Thymus (tissue), 14 donors: Measurements from ENCODE around the gene TECTA. TPM values are rescaled to one million over a fixed set of nuclear protein-coding genes. Genes with fewer than 3 reads are reported as not detected.
A peak's percentile ranks its signal among the peaks of the same experiment; 100 is the strongest.

Source experiments
- DNase-seq, 9 donors: peaks; one replicate each; pipeline ENCODE4 v3.0.0-alpha.2; 2013; ENCODE audit warnings: low spot score in 9 of 9, low read depth in 6 of 9, missing footprints in 1 of 9
- H3K27ac ChIP-seq, 2 donors: one replicate each; pipeline ENCODE4 v1.5.1; 2013; ENCODE audit warnings: control low read depth in 1 of 2, low read depth in 1 of 2, low read length in 1 of 2, mild to moderate bottlenecking in 1 of 2, moderate library complexity in 1 of 2
- H3K27me3 ChIP-seq, 2 donors: one replicate each; pipeline ENCODE4 v1.5.1; 2013; ENCODE audit warnings: low read length in 1 of 2; ENCODE audit not compliant: control insufficient read depth in 2 of 2, insufficient read depth in 1 of 2
- H3K36me3 ChIP-seq, 2 donors: one replicate each; pipeline ENCODE4 v1.5.1; 2013; ENCODE audit warnings: low read length in 1 of 2, mild to moderate bottlenecking in 1 of 2, moderate library complexity in 1 of 2; ENCODE audit not compliant: control insufficient read depth in 2 of 2, insufficient read depth in 2 of 2
- H3K4me1 ChIP-seq, 2 donors: one replicate each; pipeline ENCODE4 v1.5.1; 2013; ENCODE audit warnings: low read length in 2 of 2; ENCODE audit not compliant: control insufficient read depth in 2 of 2, insufficient read depth in 2 of 2
- H3K4me3 ChIP-seq, 2 donors: one replicate each; pipeline ENCODE4 v1.5.1; 2013; ENCODE audit warnings: low read length in 2 of 2, control low read depth in 1 of 2, mild to moderate bottlenecking in 1 of 2
- H3K9me3 ChIP-seq, 2 donors: one replicate each; pipeline ENCODE4 v1.5.1; 2013; ENCODE audit warnings: low read length in 1 of 2, mild to moderate bottlenecking in 1 of 2; ENCODE audit not compliant: control insufficient read depth in 2 of 2, insufficient read depth in 1 of 2
- WGBS: extraction: QIAGEN DNeasy Blood & Tissue Kit; methylation state at CpG from one replicate; pipeline ENCODE4 v1.1.7; 2013; 5-methylcytosine and 5-hydroxymethylcytosine counted together
- long read RNA-seq, 10 donors: transcript quantifications; one replicate each; lab custom pipeline, GENCODE V29; 2026
- polyA plus RNA-seq: library from polyadenylated mRNA; stranded (reverse); fragments of 200-250 nt; gene quantifications from one replicate; pipeline ENCODE4 v1.2.3, GENCODE V29; 2013
- total RNA-seq: library from RNA; stranded (reverse); fragments of 120-200 nt; gene quantifications from one replicate; pipeline ENCODE4 v1.2.4, GENCODE V29; 2013
- donor health status: healthy.

TECTA gene, protein sequence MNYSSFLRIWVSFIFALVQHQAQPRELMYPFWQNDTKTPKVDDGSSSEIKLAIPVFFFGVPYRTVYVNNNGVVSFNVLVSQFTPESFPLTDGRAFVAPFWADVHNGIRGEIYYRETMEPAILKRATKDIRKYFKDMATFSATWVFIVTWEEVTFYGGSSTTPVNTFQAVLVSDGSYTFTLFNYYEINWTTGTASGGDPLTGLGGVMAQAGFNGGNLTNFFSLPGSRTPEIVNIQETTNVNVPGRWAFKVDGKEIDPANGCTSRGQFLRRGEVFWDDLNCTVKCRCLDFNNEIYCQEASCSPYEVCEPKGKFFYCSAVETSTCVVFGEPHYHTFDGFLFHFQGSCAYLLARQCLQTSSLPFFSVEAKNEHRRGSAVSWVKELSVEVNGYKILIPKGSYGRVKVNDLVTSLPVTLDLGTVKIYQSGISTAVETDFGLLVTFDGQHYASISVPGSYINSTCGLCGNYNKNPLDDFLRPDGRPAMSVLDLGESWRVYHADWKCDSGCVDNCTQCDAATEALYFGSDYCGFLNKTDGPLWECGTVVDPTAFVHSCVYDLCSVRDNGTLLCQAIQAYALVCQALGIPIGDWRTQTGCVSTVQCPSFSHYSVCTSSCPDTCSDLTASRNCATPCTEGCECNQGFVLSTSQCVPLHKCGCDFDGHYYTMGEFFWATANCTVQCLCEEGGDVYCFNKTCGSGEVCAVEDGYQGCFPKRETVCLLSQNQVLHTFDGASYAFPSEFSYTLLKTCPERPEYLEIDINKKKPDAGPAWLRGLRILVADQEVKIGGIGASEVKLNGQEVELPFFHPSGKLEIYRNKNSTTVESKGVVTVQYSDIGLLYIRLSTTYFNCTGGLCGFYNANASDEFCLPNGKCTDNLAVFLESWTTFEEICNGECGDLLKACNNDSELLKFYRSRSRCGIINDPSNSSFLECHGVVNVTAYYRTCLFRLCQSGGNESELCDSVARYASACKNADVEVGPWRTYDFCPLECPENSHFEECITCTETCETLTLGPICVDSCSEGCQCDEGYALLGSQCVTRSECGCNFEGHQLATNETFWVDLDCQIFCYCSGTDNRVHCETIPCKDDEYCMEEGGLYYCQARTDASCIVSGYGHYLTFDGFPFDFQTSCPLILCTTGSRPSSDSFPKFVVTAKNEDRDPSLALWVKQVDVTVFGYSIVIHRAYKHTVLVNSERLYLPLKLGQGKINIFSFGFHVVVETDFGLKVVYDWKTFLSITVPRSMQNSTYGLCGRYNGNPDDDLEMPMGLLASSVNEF (N-terminal part only)
- total RNA-seq: 0.19 TPM
- polyA plus RNA-seq: 0.71 TPM
- long read RNA-seq, donor 1: 0 reads
- long read RNA-seq, donor 2: 0 reads
- long read RNA-seq, donor 3: 0 reads
- long read RNA-seq, donor 4: 0 reads
- long read RNA-seq, donor 5: 0 reads
- long read RNA-seq, donor 6: 0 reads
- long read RNA-seq, donor 7: 0 reads
- long read RNA-seq, donor 8: 0 reads
- long read RNA-seq, donor 9: 0 reads
- long read RNA-seq, donor 10: 0 reads

DNA sequence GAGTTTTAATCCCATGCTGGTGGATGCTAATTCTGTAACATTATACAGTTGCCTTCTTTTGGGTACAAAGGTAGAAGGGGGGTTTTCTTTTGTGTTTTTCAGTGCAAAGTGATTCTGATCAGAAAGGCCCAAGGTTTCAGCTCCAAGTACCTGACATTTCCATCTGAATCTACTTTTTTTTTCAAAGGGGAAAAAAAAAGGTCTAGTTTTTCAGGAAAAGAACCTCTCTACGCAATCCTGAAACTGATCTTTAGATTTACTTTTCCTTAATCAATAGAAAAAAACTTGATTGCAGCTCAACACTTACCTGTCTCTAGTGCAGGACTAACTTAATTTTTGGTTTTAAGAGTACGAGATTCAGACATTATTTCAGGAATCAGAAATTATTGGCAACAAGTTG, at the start of gene TECTA:
Gene TECTA (plus strand): TSS at position 301 of the 400 bp plus-strand sequence. CDS start 1,423 bp downstream, outside the sequence.
- WGBS: 96% methylated on average over 2 of the region's 2 CpGs

DNA sequence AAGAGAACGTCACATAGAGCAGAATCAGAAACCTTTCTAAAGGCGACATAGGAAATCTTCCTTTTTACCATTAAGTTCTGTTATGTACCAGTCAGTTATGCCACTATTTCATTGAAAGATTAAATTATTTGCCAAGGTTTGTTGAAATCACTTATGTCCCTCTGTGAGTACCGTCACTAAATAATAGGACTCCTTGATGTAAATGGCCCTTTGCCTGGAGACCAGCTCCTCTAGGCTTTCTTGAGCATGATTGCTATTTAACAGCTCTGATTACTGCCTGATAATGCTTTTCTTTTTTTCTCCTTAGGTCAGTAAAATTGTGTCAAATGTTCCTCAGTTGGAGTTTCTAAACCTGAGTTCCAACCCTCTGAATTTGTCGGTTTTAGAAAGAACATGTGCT, 47.8 kb upstream of the TECTA start:
- H3K27me3 ChIP-seq: no peaks in the 10 kb centered on the region
- peaks cover 0 to 29% of the 10 kb centered on the region in 2 donors for H3K36me3 ChIP-seq
- H3K27ac ChIP-seq: no peak overlapping the region
- no peak for DNase-seq
- H3K9me3 ChIP-seq: no peaks in the 10 kb centered on the region
- H3K4me1 ChIP-seq: no peaks in the 10 kb centered on the region
- 97% methylated on average over 4 of the region's 4 CpGs for WGBS
- H3K4me3 ChIP-seq: no peak overlapping the region

More for the DNA sequence above, at the start of gene TECTA:
- no peaks in the 10 kb centered on the region for H3K9me3 ChIP-seq
- H3K36me3 ChIP-seq: no peaks in the 10 kb centered on the region
- no peak within 1 kb of the TSS for H3K4me3 ChIP-seq
- no peak for DNase-seq
- H3K27ac ChIP-seq: no peak within 1 kb of the TSS
- H3K4me1 ChIP-seq: no peaks in the 10 kb centered on the region
- H3K27me3 ChIP-seq: no peaks in the 10 kb centered on the region

DNA sequence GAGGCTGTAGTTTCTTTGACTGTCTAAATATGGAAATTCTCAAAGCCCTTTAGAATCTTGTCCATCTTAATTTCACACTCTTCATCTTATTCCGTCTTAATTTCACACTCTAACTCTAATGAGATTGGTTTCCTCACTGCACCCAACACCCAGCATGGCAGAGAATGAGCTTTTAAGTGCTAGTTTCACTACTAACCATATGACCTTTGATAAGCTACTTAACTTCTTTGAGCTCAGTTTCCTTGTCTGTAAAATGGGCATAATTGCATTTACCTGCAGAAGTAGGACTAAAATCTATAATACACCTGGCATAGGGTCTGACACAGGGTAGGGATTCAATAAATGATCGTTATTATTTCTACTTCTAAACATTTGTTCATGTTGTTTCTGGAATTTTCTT, 46.8 kb upstream of the TECTA start:
- Histone ChIP-seq H3K27me3 (no peaks in the 10 kb centered on the region), H3K4me1 (no peaks in the 10 kb centered on the region), H3K9me3 (no peaks in the 10 kb centered on the region), H3K27ac (no peak overlapping the region), H3K36me3 (peaks cover 0 to 23% of the 10 kb centered on the region in 2 donors), H3K4me3 (no peak overlapping the region)
- DNase-seq: no peak
- 97% methylated on average over 2 of the region's 2 CpGs for WGBS

DNA sequence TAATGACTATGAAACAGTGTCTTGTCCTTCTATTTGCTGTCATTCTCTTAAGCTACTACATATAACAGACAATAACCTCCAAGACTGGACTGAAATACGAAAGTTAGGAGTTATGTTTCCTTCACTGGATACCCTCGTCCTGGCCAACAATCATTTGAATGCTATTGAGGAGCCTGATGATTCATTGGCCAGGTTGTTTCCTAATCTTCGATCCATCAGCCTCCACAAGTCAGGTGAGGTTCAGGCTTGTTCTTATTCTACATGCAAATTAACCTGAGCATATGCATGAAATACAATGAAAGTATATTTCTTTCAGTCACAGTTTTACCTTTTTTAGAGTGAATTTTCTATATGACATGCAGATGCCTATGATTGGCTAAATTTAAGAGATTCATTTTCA, 46.0 kb upstream of the TECTA start:
- H3K4me3 ChIP-seq: no peak overlapping the region
- peaks cover 0 to 26% of the 10 kb centered on the region in 2 donors for H3K36me3 ChIP-seq
- H3K9me3 ChIP-seq: no peaks in the 10 kb centered on the region
- no peak for DNase-seq
- H3K27me3 ChIP-seq: no peaks in the 10 kb centered on the region
- H3K27ac ChIP-seq: no peak overlapping the region
- no peaks in the 10 kb centered on the region for H3K4me1 ChIP-seq
- 98% methylated on average over 3 of the region's 3 CpGs for WGBS

DNA sequence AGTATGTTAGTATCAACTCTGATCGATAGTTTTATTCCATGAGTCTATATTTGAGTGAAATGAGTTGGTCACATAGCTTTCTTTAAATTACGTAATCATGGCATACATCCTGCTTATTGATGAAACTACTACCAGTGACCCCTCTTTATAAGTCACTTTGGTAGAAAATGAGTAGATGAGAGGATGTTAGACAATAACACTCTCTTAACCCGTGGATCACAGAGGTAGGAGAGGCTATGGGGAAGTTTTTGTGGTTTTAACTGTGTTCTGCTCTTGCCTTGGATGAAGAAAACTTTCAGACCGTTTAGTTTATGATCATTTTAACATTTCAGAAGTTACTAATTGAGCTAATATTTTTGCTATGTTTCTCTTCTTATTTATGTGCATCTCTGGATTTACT, 43.1 kb upstream of the TECTA start:
- Histone ChIP-seq H3K9me3 (no peaks in the 10 kb centered on the region), H3K4me3 (no peak overlapping the region), H3K36me3 (peaks cover 0 to 26% of the 10 kb centered on the region in 2 donors), H3K27ac (no peak overlapping the region), H3K4me1 (no peaks in the 10 kb centered on the region), H3K27me3 (no peaks in the 10 kb centered on the region)
- 92% methylated on average over 4 of the region's 4 CpGs for WGBS
- no peak for DNase-seq

DNA sequence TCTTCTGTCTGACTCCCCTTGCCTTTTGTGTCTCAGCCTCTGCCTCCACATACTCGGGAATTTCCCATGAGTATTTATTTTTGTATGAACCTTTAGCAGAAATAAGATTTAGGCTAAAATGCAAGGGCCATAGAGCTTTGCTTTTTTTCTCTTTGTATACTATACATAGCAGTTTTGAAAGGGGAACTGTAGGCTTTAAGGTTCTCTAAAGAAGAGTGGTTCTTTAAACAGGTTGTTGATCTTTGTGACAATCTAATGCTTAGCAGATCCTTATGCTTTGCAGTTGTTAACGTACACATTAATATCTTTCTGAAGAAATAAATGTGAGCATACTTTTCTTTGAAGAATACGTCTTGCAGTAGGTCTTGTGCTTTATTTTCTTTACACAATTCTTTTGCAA, 42.1 kb upstream of the TECTA start:
- Histone ChIP-seq H3K36me3 (peaks cover 0 to 20% of the 10 kb centered on the region in 2 donors), H3K4me1 (no peaks in the 10 kb centered on the region), H3K4me3 (no peak overlapping the region), H3K27me3 (no peaks in the 10 kb centered on the region), H3K27ac (no peak overlapping the region), H3K9me3 (no peaks in the 10 kb centered on the region)
- 97% methylated on average over 3 of the region's 3 CpGs for WGBS
- DNase-seq: no peak

DNA sequence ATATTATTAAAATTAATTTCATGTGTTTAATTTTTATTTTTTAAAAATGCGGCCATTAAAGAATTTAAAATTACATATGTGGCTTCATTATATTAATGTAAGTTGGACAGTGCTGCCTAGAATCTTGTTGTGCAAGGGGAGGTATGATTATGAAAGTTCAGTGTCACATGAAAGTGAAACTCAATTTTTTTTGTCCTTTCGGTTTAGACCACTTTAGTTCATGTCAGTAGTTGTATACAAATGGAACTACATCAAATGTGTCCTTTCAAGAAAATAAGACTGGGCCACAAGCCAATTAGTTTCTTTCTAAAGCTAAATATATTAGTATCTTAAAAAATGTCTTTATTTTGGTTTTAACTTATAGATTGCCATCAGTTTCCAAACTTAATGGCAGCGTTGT, 41.4 kb upstream of the TECTA start:
- no peaks in the 10 kb centered on the region for H3K9me3 ChIP-seq
- no peaks in the 10 kb centered on the region for H3K27me3 ChIP-seq
- H3K4me1 ChIP-seq: no peaks in the 10 kb centered on the region
- 97% methylated on average over 3 of the region's 3 CpGs for WGBS
- no peak for DNase-seq
- no peak overlapping the region for H3K4me3 ChIP-seq
- no peak overlapping the region for H3K27ac ChIP-seq
- H3K36me3 ChIP-seq: peaks cover 0 to 22% of the 10 kb centered on the region in 2 donors

DNA sequence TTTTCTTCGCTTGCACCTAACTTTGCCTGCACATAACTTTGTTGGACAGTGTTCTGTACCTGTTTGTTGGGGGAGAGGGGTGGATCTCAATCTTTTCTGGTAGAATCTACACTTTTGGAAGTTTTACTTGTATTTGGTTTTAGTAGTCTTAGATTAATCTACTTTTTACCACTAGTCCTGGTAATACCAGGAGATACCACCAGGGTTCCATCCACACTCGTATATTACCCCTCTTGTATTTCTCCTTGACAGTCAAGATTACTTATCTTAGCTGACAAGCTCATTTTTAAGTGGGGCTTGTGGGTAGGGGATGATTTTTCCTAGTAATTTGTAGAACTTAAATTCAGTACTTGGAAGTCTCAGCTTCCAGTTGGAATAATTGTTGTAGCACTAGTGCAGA, 37.3 kb upstream of the TECTA start:
- peak in 1 of 9 donors; percentile 4 for DNase-seq
- WGBS: 97% methylated on average over 2 of the region's 2 CpGs
- Histone ChIP-seq H3K27ac (no peak overlapping the region), H3K36me3 (peaks cover 0 to 17% of the 10 kb centered on the region in 2 donors), H3K4me3 (no peak overlapping the region), H3K4me1 (no peaks in the 10 kb centered on the region), H3K27me3 (no peaks in the 10 kb centered on the region), H3K9me3 (no peaks in the 10 kb centered on the region)
